Body of pancreas (tissue), 4 donors: ENCODE data around the gene C11orf54.

Experiments
- CTCF ChIP-seq, 7 experiments: fragments of 450-650 bp in 4 of 7; fragments of 200-600 bp in 3 of 7; sonication (generic) in 3 of 7; IDR thresholded peaks; one replicate each; pipeline ENCODE4 v1.5.1; 2016 to 2019; ENCODE audit warnings: antibody characterized with exemption in 7 of 7
- POLR2A ChIP-seq, 3 donors: fragments of 450-650 bp; IDR thresholded peaks; one replicate each; pipeline ENCODE4 v1.6.1; 2016; ENCODE audit warnings: antibody characterized with exemption in 3 of 3, mild to moderate bottlenecking in 2 of 3

GRCh38 chr11:93753241-93753640 is 11.8 kb downstream of the C11orf54 start:
- no peak for TF ChIP-seq CTCF (IDR thresholded peaks at IDR 0.05)
- no peak for TF ChIP-seq POLR2A (IDR thresholded peaks at IDR 0.05)
